Neural progenitor cell (in vitro differentiated cells): Measurements from ENCODE around the gene SMPX. TPM values are rescaled to one million over a fixed set of nuclear protein-coding genes. Genes with fewer than 3 reads are reported as not detected.
A peak's percentile ranks its signal among the peaks of the same experiment; 100 is the strongest.

ENCODE experiments used
- DNase-seq: peaks from one replicate; pipeline ENCODE4 v3.0.0-alpha.2; 2016; ENCODE audit warnings: low spot score
- H2AFZ ChIP-seq: fragments of 200-600 bp; sonication (generic); replicated peaks from 2 replicates; pipeline ENCODE4 v1.6.1; 2016; ENCODE audit warnings: antibody characterized with exemption
- H3F3A ChIP-seq: fragments of 200-600 bp; sonication (generic); 2 replicates; pipeline ENCODE4 v1.6.1; 2016; ENCODE audit warnings: antibody characterized with exemption, low read depth
- H3K27ac ChIP-seq: fragments of 200-600 bp; sonication (generic); 2 replicates; pipeline ENCODE4 v1.5.1; 2016; ENCODE audit warnings: mild to moderate bottlenecking
- H3K27me3 ChIP-seq: fragments of 200-600 bp; sonication (generic); 2 replicates; pipeline ENCODE4 v1.6.1; 2016; ENCODE audit warnings: mild to moderate bottlenecking, moderate library complexity
- H3K36me3 ChIP-seq: fragments of 200-600 bp; sonication (generic); 2 replicates; pipeline ENCODE4 v1.5.1; 2016
- H3K4me1 ChIP-seq: fragments of 200-600 bp; sonication (generic); 2 replicates; pipeline ENCODE4 v1.6.1; 2016; ENCODE audit warnings: mixed run types
- H3K4me2 ChIP-seq: fragments of 200-600 bp; sonication (generic); 2 replicates; pipeline ENCODE4 v1.6.1; 2016
- H3K4me3 ChIP-seq: fragments of 200-600 bp; sonication (generic); 2 replicates; pipeline ENCODE4 v1.5.1; 2016
- H3K79me2 ChIP-seq: fragments of 200-600 bp; sonication (generic); 2 replicates; pipeline ENCODE4 v1.6.1; 2016; ENCODE audit warnings: low read depth
- H3K9ac ChIP-seq: fragments of 200-600 bp; sonication (generic); 2 replicates; pipeline ENCODE4 v1.6.1; 2016
- H3K9me3 ChIP-seq: fragments of 200-600 bp; sonication (generic); 2 replicates; pipeline ENCODE4 v1.5.1; 2016; ENCODE audit warnings: low read depth
- H4K20me1 ChIP-seq: fragments of 200-600 bp; sonication (generic); 2 replicates; pipeline ENCODE4 v1.6.1; 2016; ENCODE audit warnings: low read depth
- H3K27ac Mint-ChIP-seq: 3 replicates; pipeline ENCODE4 v1.8.0; 2021; ENCODE audit warnings: mixed read lengths
- H3K27me3 Mint-ChIP-seq: 2 replicates; pipeline ENCODE4 v1.8.0; 2022; ENCODE audit warnings: low read depth, mild to moderate bottlenecking, inconsistent platforms, moderate library complexity, mixed read lengths; ENCODE audit not compliant: insufficient read depth
- H3K36me3 Mint-ChIP-seq: 3 replicates; pipeline ENCODE4 v1.8.0; 2021; ENCODE audit warnings: mixed read lengths
- H3K4me1 Mint-ChIP-seq: 3 replicates; pipeline ENCODE4 v1.8.0; 2021; ENCODE audit warnings: mixed read lengths
- H3K4me3 Mint-ChIP-seq: 3 replicates; pipeline ENCODE4 v1.8.0; 2021; ENCODE audit warnings: mild to moderate bottlenecking, moderate library complexity, mixed read lengths
- H3K9me3 Mint-ChIP-seq: 3 replicates; pipeline ENCODE4 v1.8.0; 2020; ENCODE audit warnings: mixed read lengths
- EZH2 ChIP-seq: fragments of 200-600 bp; sonication (generic); IDR thresholded peaks from 2 replicates; pipeline ENCODE4 v1.6.1; 2017; ENCODE audit warnings: antibody characterized with exemption, mild to moderate bottlenecking, moderate library complexity
- EZH2phosphoT487 ChIP-seq: fragments of 200-600 bp; sonication (generic); IDR thresholded peaks from 2 replicates; pipeline ENCODE4 v1.6.1; 2017; ENCODE audit warnings: antibody characterized with exemption
- total RNA-seq: library from RNA; depleted of rRNA; stranded (reverse); fragments of >200 nt; gene quantifications from 2 replicates; pipeline ENCODE4 v1.2.3, GENCODE V29; 2015; ENCODE audit warnings: low replicate concordance
- TF ChIP-seq, protein P1 (sequence below): fragments of 200-600 bp; sonication (generic); IDR thresholded peaks from 2 replicates; pipeline ENCODE4 v1.5.1; 2017; ENCODE audit warnings: antibody characterized with exemption, mild to moderate bottlenecking

The SMPX gene
- total RNA-seq, 1 donor from 2014 or later = not detected

DNA sequence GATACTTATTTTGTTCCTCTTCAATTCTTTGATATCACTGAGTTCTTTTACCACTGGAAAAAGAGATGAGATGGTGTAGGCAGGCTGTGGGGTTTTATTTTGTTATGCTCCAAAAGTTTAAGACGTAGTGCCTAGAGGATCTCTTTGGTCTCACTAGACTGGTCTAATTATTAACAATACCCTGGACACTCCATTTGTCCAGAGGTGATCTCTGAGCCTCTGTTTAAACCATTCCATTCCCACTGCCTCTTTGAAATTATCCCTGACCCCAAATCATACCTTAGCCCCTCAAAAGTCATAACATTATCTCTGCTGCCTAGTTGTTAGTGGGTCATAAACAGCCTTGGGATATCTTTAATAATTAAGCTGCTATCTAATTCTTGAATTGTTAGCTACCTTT is 24.2 kb downstream of the SMPX start:
- Histone ChIP-seq H3K79me2 (no peaks in the 10 kb centered on the region), H4K20me1 (no peaks in the 10 kb centered on the region), H2AFZ (no peak overlapping the region), H3K9ac (no peak overlapping the region), H3K27ac (no peak overlapping the region), H3K9me3 (no peaks in the 10 kb centered on the region), H3K36me3 (no peaks in the 10 kb centered on the region), H3F3A (no peaks in the 10 kb centered on the region), H3K27me3 (no peaks in the 10 kb centered on the region), H3K4me3 (no peak overlapping the region), H3K4me1 (no peaks in the 10 kb centered on the region), H3K4me2 (no peak overlapping the region)
- Mint-ChIP-seq H3K9me3 (peaks cover 3% of the 10 kb centered on the region), H3K4me1 (peaks cover 26% of the 10 kb centered on the region), H3K27ac (no peak overlapping the region), H3K27me3 (peaks cover 4% of the 10 kb centered on the region), H3K4me3 (no peak overlapping the region), H3K36me3 (no peaks in the 10 kb centered on the region)
- no peak for DNase-seq
- TF ChIP-seq EZH2phosphoT487 = no peak

DNA sequence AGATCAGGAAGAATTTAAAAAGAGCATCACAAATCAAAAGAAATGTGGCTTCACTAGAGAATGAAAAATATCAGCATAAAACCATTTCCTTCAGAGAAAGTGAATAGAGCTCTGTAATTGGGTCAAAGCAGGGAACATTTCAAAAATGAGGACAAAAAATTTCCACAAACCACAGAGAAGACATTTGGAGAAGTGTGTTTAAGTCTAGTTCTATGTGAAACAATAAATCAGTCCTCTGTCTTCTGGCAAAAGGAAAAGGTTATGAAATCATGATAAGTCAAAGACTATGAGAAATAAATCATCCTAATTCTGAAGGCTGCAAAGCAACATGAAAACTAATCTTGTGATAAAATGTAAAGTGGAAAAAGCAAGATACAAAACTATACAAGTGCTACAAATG is 27.9 kb downstream of the SMPX start:
- Mint-ChIP-seq H3K4me3 (no peak overlapping the region), H3K4me1 (peaks cover 27% of the 10 kb centered on the region), H3K27ac (no peak overlapping the region), H3K27me3 (no peaks in the 10 kb centered on the region), H3K9me3 (no peaks in the 10 kb centered on the region), H3K36me3 (no peaks in the 10 kb centered on the region)
- Histone ChIP-seq H3K9ac (no peak overlapping the region), H3K36me3 (no peaks in the 10 kb centered on the region), H3K4me1 (no peaks in the 10 kb centered on the region), H3K4me2 (no peak overlapping the region), H4K20me1 (no peaks in the 10 kb centered on the region), H2AFZ (no peak overlapping the region), H3K79me2 (no peaks in the 10 kb centered on the region), H3K9me3 (no peaks in the 10 kb centered on the region), H3K27me3 (no peaks in the 10 kb centered on the region), H3K27ac (no peak overlapping the region), H3K4me3 (no peak overlapping the region), H3F3A (no peaks in the 10 kb centered on the region)
- no peak for TF ChIP-seq EZH2
- TF ChIP-seq EZH2phosphoT487 = no peak
- TF ChIP-seq, protein P1, sequence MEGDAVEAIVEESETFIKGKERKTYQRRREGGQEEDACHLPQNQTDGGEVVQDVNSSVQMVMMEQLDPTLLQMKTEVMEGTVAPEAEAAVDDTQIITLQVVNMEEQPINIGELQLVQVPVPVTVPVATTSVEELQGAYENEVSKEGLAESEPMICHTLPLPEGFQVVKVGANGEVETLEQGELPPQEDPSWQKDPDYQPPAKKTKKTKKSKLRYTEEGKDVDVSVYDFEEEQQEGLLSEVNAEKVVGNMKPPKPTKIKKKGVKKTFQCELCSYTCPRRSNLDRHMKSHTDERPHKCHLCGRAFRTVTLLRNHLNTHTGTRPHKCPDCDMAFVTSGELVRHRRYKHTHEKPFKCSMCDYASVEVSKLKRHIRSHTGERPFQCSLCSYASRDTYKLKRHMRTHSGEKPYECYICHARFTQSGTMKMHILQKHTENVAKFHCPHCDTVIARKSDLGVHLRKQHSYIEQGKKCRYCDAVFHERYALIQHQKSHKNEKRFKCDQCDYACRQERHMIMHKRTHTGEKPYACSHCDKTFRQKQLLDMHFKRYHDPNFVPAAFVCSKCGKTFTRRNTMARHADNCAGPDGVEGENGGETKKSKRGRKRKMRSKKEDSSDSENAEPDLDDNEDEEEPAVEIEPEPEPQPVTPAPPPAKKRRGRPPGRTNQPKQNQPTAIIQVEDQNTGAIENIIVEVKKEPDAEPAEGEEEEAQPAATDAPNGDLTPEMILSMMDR = no peak
- no peak for DNase-seq

DNA sequence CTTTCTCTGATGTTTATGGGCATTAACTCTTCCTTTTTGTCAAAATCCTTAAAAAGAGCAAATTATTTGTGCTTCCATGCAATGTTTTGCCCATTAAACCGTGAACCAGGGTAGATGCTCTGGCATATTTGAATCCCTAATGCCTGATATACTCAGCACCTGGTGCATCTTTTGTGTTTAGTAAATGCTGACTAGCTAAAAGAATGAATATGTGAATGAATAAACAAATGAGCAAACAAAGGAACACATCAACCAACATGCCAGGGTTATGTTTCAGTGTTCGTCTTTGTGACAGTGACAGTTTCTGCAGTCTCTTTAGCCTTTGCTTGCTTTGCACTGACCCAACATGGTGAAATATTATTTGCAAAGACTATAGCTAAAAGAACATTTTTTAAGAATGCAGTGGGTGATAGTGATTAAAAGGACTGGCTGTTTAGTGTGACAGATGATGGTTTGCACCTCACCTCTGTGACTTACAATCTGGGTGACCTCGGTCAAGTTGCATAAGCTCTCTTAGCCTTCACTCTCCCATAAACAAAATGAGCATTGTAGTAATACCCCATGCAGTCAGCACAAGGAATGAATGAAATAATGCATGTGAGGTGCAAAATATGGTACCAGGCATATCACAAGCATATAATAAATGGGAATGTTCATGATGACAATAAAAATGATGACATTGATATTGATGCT is 29.5 kb downstream of the SMPX start:
- Mint-ChIP-seq H3K4me3 (peak overlapping the region; percentile 72), H3K9me3 (no peaks in the 10 kb centered on the region), H3K27ac (no peak overlapping the region), H3K27me3 (no peaks in the 10 kb centered on the region), H3K4me1 (peaks cover 27% of the 10 kb centered on the region), H3K36me3 (no peaks in the 10 kb centered on the region)
- H3K4me3 ChIP-seq = no peak overlapping the region
- H3K9ac ChIP-seq = no peak overlapping the region
- no peaks in the 10 kb centered on the region for H3K27me3 ChIP-seq
- no peaks in the 10 kb centered on the region for H3F3A ChIP-seq
- no peaks in the 10 kb centered on the region for H3K79me2 ChIP-seq
- no peak overlapping the region for H3K27ac ChIP-seq
- no peaks in the 10 kb centered on the region for H3K9me3 ChIP-seq
- no peaks in the 10 kb centered on the region for H3K36me3 ChIP-seq
- TF ChIP-seq, protein P1 = no peak
- TF ChIP-seq EZH2 = no peak
- no peak for TF ChIP-seq EZH2phosphoT487
- H3K4me1 ChIP-seq = no peaks in the 10 kb centered on the region
- H2AFZ ChIP-seq = no peak overlapping the region
- DNase-seq = no peak
- no peaks in the 10 kb centered on the region for H4K20me1 ChIP-seq
- H3K4me2 ChIP-seq = no peak overlapping the region

DNA sequence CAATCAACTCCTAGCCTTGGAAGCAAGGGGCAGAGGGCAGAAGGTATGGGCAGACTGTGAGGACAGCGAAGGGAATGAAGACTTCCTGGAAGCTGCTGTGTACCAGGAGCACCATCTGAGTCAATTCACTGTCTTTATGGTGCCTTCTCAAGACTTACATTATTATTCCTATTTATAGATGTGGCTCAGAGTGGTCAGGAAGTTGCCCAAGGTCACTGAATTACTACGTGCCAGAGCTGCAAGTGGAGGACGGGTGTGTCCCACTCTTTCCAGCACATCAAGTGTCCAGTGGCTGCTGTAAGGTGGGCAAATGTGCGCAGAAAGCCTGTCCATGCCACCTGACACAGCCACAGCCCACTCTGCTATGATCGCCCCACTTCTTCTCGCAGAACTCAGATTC is 32.0 kb downstream of the SMPX start:
- Mint-ChIP-seq H3K27ac (no peak overlapping the region), H3K4me1 (peaks cover 27% of the 10 kb centered on the region)
- H3K27ac ChIP-seq = no peak overlapping the region

More for the DNA sequence above, 32.0 kb downstream of the SMPX start:
- Histone ChIP-seq H3K4me1 (no peaks in the 10 kb centered on the region), H3K4me3 (no peak overlapping the region), H3K36me3 (no peaks in the 10 kb centered on the region), H4K20me1 (no peaks in the 10 kb centered on the region), H3K9ac (no peak overlapping the region), H3K79me2 (no peaks in the 10 kb centered on the region), H3F3A (no peaks in the 10 kb centered on the region), H3K9me3 (no peaks in the 10 kb centered on the region), H2AFZ (no peak overlapping the region), H3K4me2 (no peak overlapping the region), H3K27me3 (no peaks in the 10 kb centered on the region)
- TF ChIP-seq, protein P1 = no peak
- TF ChIP-seq EZH2phosphoT487 (no peak), EZH2 (no peak)
- H3K4me3 Mint-ChIP-seq = no peak overlapping the region
- H3K36me3 Mint-ChIP-seq = no peaks in the 10 kb centered on the region
- DNase-seq = no peak
- H3K9me3 Mint-ChIP-seq = no peaks in the 10 kb centered on the region
- H3K27me3 Mint-ChIP-seq = no peaks in the 10 kb centered on the region
